Type B pancreatic cell (in vitro differentiated cells): ENCODE data around the gene SH3GL1. TPM values are rescaled to one million over a fixed set of nuclear protein-coding genes. Genes with fewer than 3 reads are reported as not detected.

ENCODE experiments used
- DNase-seq: peaks from one replicate; pipeline ENCODE4 v3.0.0; 2021; ENCODE audit warnings: mixed read lengths; ENCODE audit not compliant: unreplicated experiment; ENCODE audit errors: extremely low spot score
- H3K27ac Mint-ChIP-seq: 2 replicates; pipeline ENCODE4 v1.8.0; 2021; ENCODE audit warnings: mild to moderate bottlenecking, mixed read lengths
- H3K27me3 Mint-ChIP-seq: 2 replicates; pipeline ENCODE4 v1.8.0; 2021; ENCODE audit warnings: mixed read lengths
- H3K36me3 Mint-ChIP-seq: 2 replicates; pipeline ENCODE4 v1.8.0; 2021; ENCODE audit warnings: mixed read lengths
- H3K4me1 Mint-ChIP-seq: one replicate; pipeline ENCODE4 v1.8.0; 2021; ENCODE audit warnings: mixed read lengths; ENCODE audit not compliant: unreplicated experiment
- H3K4me3 Mint-ChIP-seq: 2 replicates; pipeline ENCODE4 v1.8.0; 2021; ENCODE audit warnings: mild to moderate bottlenecking, mixed read lengths
- H3K9me3 Mint-ChIP-seq: 2 replicates; pipeline ENCODE4 v1.8.0; 2021; ENCODE audit warnings: mixed read lengths
- CTCF ChIP-seq: fragments of 200-600 bp; sonication (generic); conservative IDR thresholded peaks from 2 replicates; pipeline ENCODE4 v1.5.0; 2021; ENCODE audit warnings: antibody characterized with exemption, mild to moderate bottlenecking
- total RNA-seq: library from RNA; stranded (reverse); gene quantifications from 2 replicates; pipeline ENCODE4 v1.2.1, GENCODE V29; 2021; ENCODE audit warnings: low replicate concordance

SH3GL1 gene
- total RNA-seq, 1 donor from 2014 or later: 74.4 TPM

- no peak overlapping the region for H3K4me3 Mint-ChIP-seq
- H3K27ac Mint-ChIP-seq: no peak overlapping the region
- no peaks in the 10 kb centered on the region for H3K4me1 Mint-ChIP-seq
- DNase-seq: no peak
- no peak for TF ChIP-seq CTCF
- no peaks in the 10 kb centered on the region for H3K9me3 Mint-ChIP-seq
- H3K36me3 Mint-ChIP-seq: no peaks in the 10 kb centered on the region
- no peaks in the 10 kb centered on the region for H3K27me3 Mint-ChIP-seq
These were observed 41.4 kb downstream of the SH3GL1 start for GRCh38 chr19:4358709-4359626.

GRCh38 chr19:4357921-4358326 lies 42.4 kb downstream of the SH3GL1 start:
- Mint-ChIP-seq H3K4me1 (no peaks in the 10 kb centered on the region), H3K4me3 (no peak overlapping the region), H3K27me3 (no peaks in the 10 kb centered on the region), H3K27ac (no peak overlapping the region), H3K36me3 (no peaks in the 10 kb centered on the region), H3K9me3 (no peaks in the 10 kb centered on the region)
- DNase-seq: no peak
- TF ChIP-seq CTCF: no peak

GRCh38 chr19:4357095-4357797 lies 43.1 kb downstream of the SH3GL1 start:
- H3K4me1 Mint-ChIP-seq: no peaks in the 10 kb centered on the region
- H3K9me3 Mint-ChIP-seq: no peaks in the 10 kb centered on the region
- no peak for TF ChIP-seq CTCF
- no peak for DNase-seq
- H3K36me3 Mint-ChIP-seq: no peaks in the 10 kb centered on the region
- H3K27ac Mint-ChIP-seq: no peak overlapping the region
- H3K4me3 Mint-ChIP-seq: no peak overlapping the region
- H3K27me3 Mint-ChIP-seq: no peaks in the 10 kb centered on the region

GRCh38 chr19:4354897-4355296 lies 45.5 kb downstream of the SH3GL1 start:
- no peaks in the 10 kb centered on the region for H3K9me3 Mint-ChIP-seq
- no peaks in the 10 kb centered on the region for H3K4me1 Mint-ChIP-seq
- H3K27me3 Mint-ChIP-seq: no peaks in the 10 kb centered on the region
- H3K27ac Mint-ChIP-seq: no peak overlapping the region
- H3K36me3 Mint-ChIP-seq: no peaks in the 10 kb centered on the region
- H3K4me3 Mint-ChIP-seq: no peak overlapping the region
- no peak for DNase-seq
- TF ChIP-seq CTCF: no peak

- H3K27ac Mint-ChIP-seq: no peak overlapping the region
- no peaks in the 10 kb centered on the region for H3K4me1 Mint-ChIP-seq
- TF ChIP-seq CTCF: no peak
- DNase-seq: no peak
- no peaks in the 10 kb centered on the region for H3K27me3 Mint-ChIP-seq
- H3K9me3 Mint-ChIP-seq: no peaks in the 10 kb centered on the region
- H3K36me3 Mint-ChIP-seq: no peaks in the 10 kb centered on the region
- no peak overlapping the region for H3K4me3 Mint-ChIP-seq
These were observed 46.1 kb downstream of the SH3GL1 start for GRCh38 chr19:4354282-4354681.
